Calu3 (cell line): ENCODE data around the gene GALNT15. TPM values are rescaled to one million over a fixed set of nuclear protein-coding genes. Genes with fewer than 3 reads are reported as not detected.

Source experiments
- BruUV-seq: library from RNA; stranded (reverse); fragments of 400-500 nt; replicated peaks from 2 replicates; lab custom pipeline; 2021; lab: Mats Ljungman, UMichigan
- CTCF ChIA-PET: fragments of 300-600 bp; sonication (Branson Sonifier 250); formaldehyde crosslinking; loops from one replicate; lab custom pipeline; 2022; ENCODE audit warnings: antibody characterized with exemption; lab: Charles Lee
- DNase-seq: peaks from one replicate; pipeline ENCODE4 v3.0.0; 2022
- H3K27ac Mint-ChIP-seq: one replicate; pipeline ENCODE4 v1.8.0; 2022; ENCODE audit warnings: mixed read lengths; ENCODE audit not compliant: unreplicated experiment
- H3K27me3 Mint-ChIP-seq: one replicate; pipeline ENCODE4 v1.8.0; 2022; ENCODE audit warnings: mixed read lengths; ENCODE audit not compliant: unreplicated experiment
- H3K36me3 Mint-ChIP-seq: one replicate; pipeline ENCODE4 v1.8.0; 2022; ENCODE audit warnings: mild to moderate bottlenecking, moderate library complexity, mixed read lengths; ENCODE audit not compliant: insufficient read depth, unreplicated experiment
- H3K4me1 Mint-ChIP-seq: one replicate; pipeline ENCODE4 v1.8.0; 2022; ENCODE audit warnings: mild to moderate bottlenecking, low read depth, mixed read lengths; ENCODE audit not compliant: unreplicated experiment
- H3K4me3 Mint-ChIP-seq: one replicate; pipeline ENCODE4 v1.8.0; 2022; ENCODE audit warnings: mild to moderate bottlenecking, low read depth, moderate library complexity, mixed read lengths; ENCODE audit not compliant: unreplicated experiment
- H3K9me3 Mint-ChIP-seq: one replicate; pipeline ENCODE4 v1.8.0; 2022; ENCODE audit warnings: low read depth, mixed read lengths; ENCODE audit not compliant: unreplicated experiment
- intact Hi-C: fragments of 100-400 bp; cut with micrococcal nuclease; formaldehyde crosslinking; loops from one replicate; pipeline ENCODE4 v1.10.0; 2022; ENCODE audit not compliant: unreplicated experiment
- total RNA-seq: library from RNA; stranded (reverse); gene quantifications from 2 replicates; pipeline ENCODE4 v1.2.3, GENCODE V29; 2022
- TF ChIP-seq, protein P1 (sequence below): fragments of 200-600 bp; IDR thresholded peaks from one replicate; pipeline ENCODE4 v1.8.0; 2022; ENCODE audit warnings: antibody characterized with exemption; ENCODE audit not compliant: unreplicated experiment

Gene GALNT15
- total RNA-seq, 1 experiment from 2014 or later, result not detected

DNA sequence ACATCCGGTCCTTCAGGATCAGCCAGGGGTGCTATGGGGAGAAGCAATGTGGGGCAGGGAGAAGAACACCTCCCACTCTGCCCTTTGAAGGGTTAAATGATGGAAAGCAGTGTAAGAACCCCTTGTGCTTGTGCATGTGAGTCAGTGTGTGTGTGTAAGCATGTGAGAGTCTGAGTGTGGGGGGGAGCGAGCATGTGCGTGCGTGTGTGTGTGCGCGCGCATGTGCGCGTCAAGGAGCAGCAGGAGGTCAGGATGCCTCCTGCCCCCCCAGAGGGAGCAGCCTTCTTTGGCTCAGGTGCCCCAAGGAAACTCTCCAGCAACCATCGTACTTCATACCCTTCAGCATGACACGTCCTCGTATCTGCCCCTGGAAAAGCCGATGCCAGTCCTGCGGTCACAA lies 30.3 kb downstream of the GALNT15 start:
- BruUV-seq, result no TSS peak
- intact Hi-C loops, result no loop called here
- Mint-ChIP-seq H3K27me3 (peaks cover 50% of the 10 kb centered on the region), H3K9me3 (no peaks in the 10 kb centered on the region), H3K4me3 (no peak overlapping the region), H3K27ac (no peak overlapping the region), H3K4me1 (no peaks in the 10 kb centered on the region), H3K36me3 (no peaks in the 10 kb centered on the region)
- DNase-seq, result no peak
- TF ChIP-seq, protein P1, sequence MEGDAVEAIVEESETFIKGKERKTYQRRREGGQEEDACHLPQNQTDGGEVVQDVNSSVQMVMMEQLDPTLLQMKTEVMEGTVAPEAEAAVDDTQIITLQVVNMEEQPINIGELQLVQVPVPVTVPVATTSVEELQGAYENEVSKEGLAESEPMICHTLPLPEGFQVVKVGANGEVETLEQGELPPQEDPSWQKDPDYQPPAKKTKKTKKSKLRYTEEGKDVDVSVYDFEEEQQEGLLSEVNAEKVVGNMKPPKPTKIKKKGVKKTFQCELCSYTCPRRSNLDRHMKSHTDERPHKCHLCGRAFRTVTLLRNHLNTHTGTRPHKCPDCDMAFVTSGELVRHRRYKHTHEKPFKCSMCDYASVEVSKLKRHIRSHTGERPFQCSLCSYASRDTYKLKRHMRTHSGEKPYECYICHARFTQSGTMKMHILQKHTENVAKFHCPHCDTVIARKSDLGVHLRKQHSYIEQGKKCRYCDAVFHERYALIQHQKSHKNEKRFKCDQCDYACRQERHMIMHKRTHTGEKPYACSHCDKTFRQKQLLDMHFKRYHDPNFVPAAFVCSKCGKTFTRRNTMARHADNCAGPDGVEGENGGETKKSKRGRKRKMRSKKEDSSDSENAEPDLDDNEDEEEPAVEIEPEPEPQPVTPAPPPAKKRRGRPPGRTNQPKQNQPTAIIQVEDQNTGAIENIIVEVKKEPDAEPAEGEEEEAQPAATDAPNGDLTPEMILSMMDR, result no peak
- CTCF ChIA-PET, result no interaction called here

DNA sequence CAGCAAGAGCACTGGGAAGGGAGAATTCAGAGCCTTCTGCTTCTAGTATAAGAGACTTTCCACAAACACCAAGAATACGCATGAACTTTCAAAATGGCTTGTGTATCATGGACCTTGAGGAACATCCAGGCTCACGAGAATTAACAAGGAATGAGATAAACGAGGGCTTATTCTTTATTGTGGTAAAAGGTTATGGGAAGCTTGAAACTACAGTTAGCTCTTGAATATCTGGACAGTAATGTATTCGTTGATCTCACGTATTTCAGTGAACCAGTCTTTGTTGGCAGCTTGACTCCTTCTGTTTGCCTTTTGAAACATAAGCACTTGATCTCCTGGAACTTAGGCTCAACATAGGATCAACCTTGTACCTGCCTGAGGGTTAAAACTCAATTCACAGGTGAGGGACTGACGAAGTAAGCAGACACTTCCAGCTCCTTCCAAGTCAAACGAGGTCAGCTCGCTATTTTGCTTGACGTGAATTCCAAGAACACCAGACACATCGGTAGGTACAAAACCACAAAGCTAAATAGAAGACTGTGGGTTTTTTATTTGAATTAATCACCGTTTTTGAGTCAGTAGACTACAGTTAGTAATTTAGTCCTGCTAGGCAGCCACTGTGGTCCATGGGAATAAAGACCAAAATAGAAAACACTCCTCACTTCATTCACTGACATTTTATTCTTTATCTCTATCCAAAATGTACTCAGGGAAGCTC lies 30.8 kb downstream of the GALNT15 start:
- intact Hi-C loops, result no loop called here
- Mint-ChIP-seq H3K4me1 (no peaks in the 10 kb centered on the region), H3K27me3 (peaks cover 45% of the 10 kb centered on the region), H3K9me3 (no peaks in the 10 kb centered on the region), H3K27ac (no peak overlapping the region), H3K36me3 (no peaks in the 10 kb centered on the region), H3K4me3 (no peak overlapping the region)
- TF ChIP-seq, protein P1, result no peak
- no peak for DNase-seq
- CTCF ChIA-PET, result no interaction called here
- no TSS peak for BruUV-seq

DNA sequence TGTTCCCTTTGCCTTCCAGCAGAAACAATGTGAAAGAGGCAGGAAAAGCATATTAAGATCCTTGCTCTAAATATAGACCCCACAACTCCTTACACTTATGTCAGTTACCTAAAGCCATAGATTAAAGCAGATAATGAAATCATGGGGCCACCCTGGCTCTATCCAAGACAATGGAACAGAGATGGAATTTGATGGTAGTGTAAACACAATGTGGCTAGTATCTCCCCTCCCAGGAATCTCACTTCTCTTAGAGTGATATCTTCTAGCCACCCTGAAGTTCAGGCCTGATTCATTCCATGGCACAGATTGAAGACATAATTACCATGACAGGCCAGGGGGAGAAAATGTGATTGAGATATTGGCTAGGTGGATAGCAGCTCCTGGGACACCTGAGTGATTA lies 32.6 kb downstream of the GALNT15 start:
- no peak overlapping the region for H3K4me3 Mint-ChIP-seq
- BruUV-seq, result no TSS peak
- H3K36me3 Mint-ChIP-seq, result no peaks in the 10 kb centered on the region
- H3K27me3 Mint-ChIP-seq, result peaks cover 45% of the 10 kb centered on the region
- DNase-seq, result no peak
- intact Hi-C loops, result no loop called here
- TF ChIP-seq, protein P1, result no peak
- no peaks in the 10 kb centered on the region for H3K9me3 Mint-ChIP-seq
- H3K27ac Mint-ChIP-seq, result no peak overlapping the region
- no peaks in the 10 kb centered on the region for H3K4me1 Mint-ChIP-seq
- CTCF ChIA-PET, result no interaction called here

DNA sequence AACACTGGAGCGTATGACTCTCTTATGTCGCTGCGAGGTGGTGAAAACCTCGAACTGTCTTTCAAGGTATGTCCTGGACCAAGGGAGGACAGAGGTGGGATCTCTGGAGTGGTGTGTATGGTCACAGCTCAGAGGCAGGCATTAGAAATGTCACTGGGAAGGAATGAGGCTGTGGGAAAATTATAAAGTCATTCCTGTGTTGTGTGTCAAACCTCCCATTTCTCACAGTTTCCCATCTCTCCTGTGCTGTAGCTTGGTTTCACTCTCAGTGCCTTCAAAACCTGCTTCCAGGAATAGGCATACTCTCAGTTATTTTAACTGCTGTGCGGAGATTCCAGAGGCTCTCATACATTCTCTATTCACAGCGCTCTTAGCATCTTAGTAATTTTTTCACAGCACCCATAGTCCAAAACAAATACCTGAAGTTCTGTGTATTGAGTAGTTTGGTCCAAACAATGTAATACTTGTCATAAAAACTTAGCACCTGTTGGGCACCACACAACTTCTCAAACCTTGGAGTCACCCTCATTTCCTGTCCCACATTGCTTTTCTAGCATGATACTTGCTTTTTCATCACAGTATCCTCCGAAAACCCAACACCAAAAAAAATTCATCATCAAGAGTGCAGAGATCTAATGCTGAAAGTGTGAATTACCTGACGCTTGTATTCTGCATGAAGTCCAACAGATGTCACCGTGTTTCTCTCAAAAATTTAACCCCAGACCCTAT lies 36.9 kb downstream of the GALNT15 start:
- no peak overlapping the region for H3K4me3 Mint-ChIP-seq
- intact Hi-C loops, result no loop called here
- TF ChIP-seq, protein P1, result no peak
- BruUV-seq, result no TSS peak
- CTCF ChIA-PET, result no interaction called here
- DNase-seq, result no peak
- H3K36me3 Mint-ChIP-seq, result no peaks in the 10 kb centered on the region
- H3K4me1 Mint-ChIP-seq, result no peaks in the 10 kb centered on the region
- peaks cover 21% of the 10 kb centered on the region for H3K27me3 Mint-ChIP-seq
- H3K27ac Mint-ChIP-seq, result no peak overlapping the region
- no peaks in the 10 kb centered on the region for H3K9me3 Mint-ChIP-seq
